Type B pancreatic cell (in vitro differentiated cells): ENCODE data around the gene PI4KA. TPM values are rescaled to one million over a fixed set of nuclear protein-coding genes. Genes with fewer than 3 reads are reported as not detected.

Source experiments
- DNase-seq: peaks from one replicate; pipeline ENCODE4 v3.0.0; 2021; ENCODE audit warnings: mixed read lengths; ENCODE audit not compliant: unreplicated experiment; ENCODE audit errors: extremely low spot score
- H3K27ac Mint-ChIP-seq: 2 replicates; pipeline ENCODE4 v1.8.0; 2021; ENCODE audit warnings: mild to moderate bottlenecking, mixed read lengths
- H3K27me3 Mint-ChIP-seq: 2 replicates; pipeline ENCODE4 v1.8.0; 2021; ENCODE audit warnings: mixed read lengths
- H3K36me3 Mint-ChIP-seq: 2 replicates; pipeline ENCODE4 v1.8.0; 2021; ENCODE audit warnings: mixed read lengths
- H3K4me1 Mint-ChIP-seq: one replicate; pipeline ENCODE4 v1.8.0; 2021; ENCODE audit warnings: mixed read lengths; ENCODE audit not compliant: unreplicated experiment
- H3K4me3 Mint-ChIP-seq: 2 replicates; pipeline ENCODE4 v1.8.0; 2021; ENCODE audit warnings: mild to moderate bottlenecking, mixed read lengths
- H3K9me3 Mint-ChIP-seq: 2 replicates; pipeline ENCODE4 v1.8.0; 2021; ENCODE audit warnings: mixed read lengths
- CTCF ChIP-seq: fragments of 200-600 bp; sonication (generic); conservative IDR thresholded peaks from 2 replicates; pipeline ENCODE4 v1.5.0; 2021; ENCODE audit warnings: antibody characterized with exemption, mild to moderate bottlenecking
- total RNA-seq: library from RNA; stranded (reverse); gene quantifications from 2 replicates; pipeline ENCODE4 v1.2.1, GENCODE V29; 2021; ENCODE audit warnings: low replicate concordance

Gene PI4KA
- total RNA-seq, 1 donor from 2014 or later = 120 TPM

- no peaks in the 10 kb centered on the region for H3K9me3 Mint-ChIP-seq
- TF ChIP-seq CTCF = no peak
- peaks cover 10% of the 10 kb centered on the region for H3K36me3 Mint-ChIP-seq
- H3K4me1 Mint-ChIP-seq = peaks cover 27% of the 10 kb centered on the region
- DNase-seq = no peak
- no peak overlapping the region for H3K27ac Mint-ChIP-seq
- H3K4me3 Mint-ChIP-seq = no peak overlapping the region
- H3K27me3 Mint-ChIP-seq = no peaks in the 10 kb centered on the region
Measured at GRCh38 chr22:20862540-20862939, 3.9 kb upstream of the PI4KA start.

DNA sequence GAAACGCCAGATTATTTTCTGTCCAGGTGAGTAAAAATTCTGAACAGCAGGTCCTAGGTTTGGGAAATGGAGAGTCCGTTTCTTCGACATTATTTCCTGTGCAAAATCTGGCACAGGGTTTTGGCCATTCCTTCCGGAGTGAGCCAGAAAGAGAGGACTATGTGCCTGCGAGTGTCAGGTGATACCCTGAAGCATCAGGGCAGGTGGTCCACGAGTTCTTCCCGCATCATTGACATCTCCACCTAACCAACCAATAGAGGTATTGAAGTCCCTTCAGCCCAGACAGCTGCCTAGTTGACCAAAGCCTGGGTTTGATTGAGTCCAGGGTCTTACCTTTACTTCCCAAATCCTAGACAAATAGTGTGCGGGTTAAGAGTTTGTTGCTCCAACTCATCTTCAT is 1.0 kb upstream of the PI4KA start:
- DNase-seq = no peak
- Mint-ChIP-seq H3K27ac (peak overlapping the region; percentile 72), H3K4me3 (peak overlapping the region; percentile 87), H3K27me3 (no peaks in the 10 kb centered on the region), H3K4me1 (peaks cover 33% of the 10 kb centered on the region), H3K9me3 (no peaks in the 10 kb centered on the region), H3K36me3 (peaks cover 9% of the 10 kb centered on the region)
- TF ChIP-seq CTCF = no peak

- H3K36me3 Mint-ChIP-seq = peaks cover 5% of the 10 kb centered on the region
- H3K27me3 Mint-ChIP-seq = no peaks in the 10 kb centered on the region
- no peak for TF ChIP-seq CTCF
- peak overlapping the region; percentile 92 for H3K4me3 Mint-ChIP-seq
- no peaks in the 10 kb centered on the region for H3K9me3 Mint-ChIP-seq
- H3K27ac Mint-ChIP-seq = peak overlapping the region; percentile 77
- DNase-seq = peak; percentile 93
- peaks cover 41% of the 10 kb centered on the region for H3K4me1 Mint-ChIP-seq
Measured at GRCh38 chr22:20857838-20858614, 585 bp downstream of the PI4KA start.

DNA sequence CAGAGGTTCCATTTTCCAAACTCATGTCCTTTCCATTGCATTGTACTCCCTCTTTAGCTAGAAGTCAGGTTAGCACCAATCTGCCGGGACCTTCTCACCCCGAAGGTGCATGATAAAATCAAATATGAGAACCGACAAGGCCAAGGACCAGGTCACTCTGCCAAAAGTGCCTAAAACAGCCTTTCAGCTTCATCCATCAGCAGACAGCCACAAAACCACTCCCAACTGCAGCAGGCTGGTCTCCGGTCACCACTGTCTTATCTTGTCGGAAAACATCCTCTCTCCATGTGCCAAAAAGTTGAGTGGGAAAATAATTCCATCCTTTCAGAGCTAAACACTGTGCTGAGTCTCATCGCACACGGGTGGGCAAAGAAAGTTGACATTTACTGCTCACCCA is 1.4 kb downstream of the PI4KA start:
- peak overlapping the region; percentile 92 for H3K4me3 Mint-ChIP-seq
- H3K27ac Mint-ChIP-seq = peak overlapping the region; percentile 78
- peaks cover 44% of the 10 kb centered on the region for H3K4me1 Mint-ChIP-seq
- H3K27me3 Mint-ChIP-seq = no peaks in the 10 kb centered on the region
- H3K9me3 Mint-ChIP-seq = no peaks in the 10 kb centered on the region
- no peak for DNase-seq
- TF ChIP-seq CTCF = no peak
- peaks cover 3% of the 10 kb centered on the region for H3K36me3 Mint-ChIP-seq

GRCh38 chr22:20853236-20853660 is 5.4 kb downstream of the PI4KA start:
- Mint-ChIP-seq H3K4me1 (peaks cover 37% of the 10 kb centered on the region), H3K27me3 (no peaks in the 10 kb centered on the region), H3K4me3 (no peak overlapping the region), H3K9me3 (no peaks in the 10 kb centered on the region), H3K36me3 (no peaks in the 10 kb centered on the region), H3K27ac (peak overlapping the region; percentile 30)
- DNase-seq = no peak
- no peak for TF ChIP-seq CTCF
